HUES64 (cell line): ENCODE measurements around the gene RNF224.

Experiments used
- H3K27ac ChIP-seq: 2 replicates; pipeline ENCODE4 v1.7.0; 2013; ENCODE audit warnings: low read depth, low read length, inconsistent platforms
- H3K27me3 ChIP-seq: 2 replicates; pipeline ENCODE4 v1.6.1; 2013; ENCODE audit warnings: mild to moderate bottlenecking, low read length; ENCODE audit not compliant: insufficient read depth
- H3K36me3 ChIP-seq: 2 replicates; pipeline ENCODE4 v1.6.1; 2013; ENCODE audit warnings: mild to moderate bottlenecking, low read length; ENCODE audit not compliant: insufficient read depth
- H3K4me1 ChIP-seq: 2 replicates; pipeline ENCODE4 v1.6.1; 2013; ENCODE audit warnings: mild to moderate bottlenecking, low read length, moderate library complexity; ENCODE audit not compliant: insufficient read depth
- H3K4me3 ChIP-seq: 2 replicates; pipeline ENCODE4 v1.5.1; 2013; ENCODE audit warnings: mild to moderate bottlenecking, low read length, moderate library complexity
- H3K9ac ChIP-seq: 2 replicates; pipeline ENCODE4 v1.6.1; 2013; ENCODE audit warnings: mild to moderate bottlenecking, low read depth, low read length
- H3K9me3 ChIP-seq: 2 replicates; pipeline ENCODE4 v1.6.1; 2013; ENCODE audit warnings: low read depth, low read length; ENCODE audit not compliant: insufficient read depth
- WGBS: fragments of 150-250, 120-280 bp; methylation state at CpG from one replicate; pipeline ENCODE4 v1.1.7; 2013; ENCODE audit warnings: missing lambda C conversion rate; 5-methylcytosine and 5-hydroxymethylcytosine counted together

RNF224 gene

DNA sequence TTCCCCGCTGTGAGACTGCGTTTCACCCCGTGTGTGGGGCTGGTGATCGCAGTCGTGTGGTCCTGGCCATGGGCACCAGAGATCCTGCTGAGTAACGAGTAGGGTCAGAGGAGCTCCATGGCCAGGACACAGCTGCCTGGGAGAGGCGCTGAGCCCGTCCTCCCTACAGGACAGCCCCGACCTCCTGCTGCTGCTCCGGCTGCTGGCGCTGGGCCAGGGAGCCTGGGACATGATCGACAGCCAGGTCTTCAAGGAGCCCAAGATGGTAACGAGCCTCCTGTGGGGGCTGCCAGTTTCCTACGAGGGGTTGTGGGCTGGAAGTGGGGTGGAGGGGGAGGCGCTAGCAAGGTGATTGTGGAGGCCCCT is 38.8 kb downstream of the RNF224 start:
- Histone ChIP-seq H3K9me3 (no peaks in the 10 kb centered on the region), H3K27ac (no peak overlapping the region), H3K4me1 (no peaks in the 10 kb centered on the region), H3K36me3 (peaks cover 60% of the 10 kb centered on the region), H3K9ac (no peak overlapping the region), H3K27me3 (no peaks in the 10 kb centered on the region), H3K4me3 (no peak overlapping the region)
- WGBS: 95% methylated on average over 15 of the region's 15 CpGs

DNA sequence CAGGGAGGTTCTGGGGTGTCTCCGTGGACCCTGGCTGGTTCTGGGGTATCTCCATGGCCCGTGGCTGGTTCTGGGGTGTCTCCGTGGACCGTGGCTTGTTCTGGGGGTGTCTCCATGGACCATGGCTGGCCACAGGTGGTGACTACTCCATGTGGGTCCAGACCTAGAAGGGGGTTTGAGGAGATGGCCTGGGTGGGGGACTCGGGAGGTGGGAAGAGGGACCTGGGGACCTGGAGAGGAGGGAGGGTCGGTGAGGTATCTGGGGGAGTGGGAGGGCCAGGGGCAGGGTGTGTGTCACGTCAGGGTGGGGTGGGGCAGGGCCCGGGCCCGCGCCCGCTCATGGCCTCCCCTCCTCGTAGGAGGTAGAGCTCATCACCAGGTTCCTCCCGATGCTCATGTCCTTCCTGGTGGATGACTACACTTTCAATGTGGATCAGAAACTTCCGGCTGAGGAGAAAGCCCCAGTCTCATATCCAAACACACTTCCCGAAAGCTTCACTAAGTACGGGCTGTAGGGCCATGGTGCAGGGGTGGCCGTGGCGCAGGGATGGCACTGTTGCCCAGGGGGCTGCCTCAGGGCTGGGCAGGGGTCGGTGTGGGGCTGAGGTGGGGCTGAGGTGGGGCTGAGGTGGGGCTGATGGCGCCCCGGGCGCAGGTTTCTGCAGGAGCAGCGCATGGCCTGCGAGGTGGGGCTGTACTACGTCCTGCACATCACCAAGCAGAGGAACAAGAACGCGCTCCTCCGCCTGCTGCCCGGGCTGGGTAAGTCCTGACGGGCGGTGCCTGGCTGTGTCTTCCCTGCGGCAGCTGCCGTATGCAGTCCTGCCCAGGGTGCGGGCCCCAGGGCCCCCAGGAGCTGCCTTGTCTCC is 39.5 kb downstream of the RNF224 start:
- Histone ChIP-seq H3K36me3 (peaks cover 60% of the 10 kb centered on the region), H3K9ac (no peak overlapping the region), H3K27ac (no peak overlapping the region), H3K27me3 (no peaks in the 10 kb centered on the region), H3K9me3 (no peaks in the 10 kb centered on the region), H3K4me3 (no peak overlapping the region), H3K4me1 (no peaks in the 10 kb centered on the region)
- WGBS: 91% methylated on average over 34 of the region's 34 CpGs

DNA sequence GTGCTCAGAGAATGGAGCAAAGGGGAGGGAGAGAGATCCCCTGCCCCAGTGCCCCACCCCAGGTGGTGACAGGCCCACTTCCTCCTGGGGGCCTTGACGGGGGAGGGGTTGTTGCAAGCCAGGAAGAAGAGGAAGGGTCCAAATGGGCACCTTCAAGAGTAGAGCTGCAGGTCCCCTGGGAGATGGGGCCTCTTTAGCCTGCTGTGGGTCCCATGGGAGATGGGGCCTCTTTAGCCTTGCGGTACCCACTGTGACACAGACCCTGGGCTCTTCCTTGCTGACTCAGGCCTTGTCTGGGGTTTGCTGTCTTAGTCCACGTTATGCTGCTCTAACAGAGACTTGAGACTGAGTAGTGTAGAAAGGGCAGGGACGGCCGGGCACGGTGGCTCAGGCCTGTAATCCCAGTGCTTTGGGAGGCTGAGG is 40.6 kb downstream of the RNF224 start:
- no peaks in the 10 kb centered on the region for H3K27me3 ChIP-seq
- no peak overlapping the region for H3K9ac ChIP-seq
- H3K9me3 ChIP-seq: no peaks in the 10 kb centered on the region
- no peak overlapping the region for H3K27ac ChIP-seq
- no peak overlapping the region for H3K4me3 ChIP-seq
- WGBS: 93% methylated on average over 6 of the region's 6 CpGs
- H3K36me3 ChIP-seq: peaks cover 65% of the 10 kb centered on the region
- H3K4me1 ChIP-seq: no peaks in the 10 kb centered on the region

DNA sequence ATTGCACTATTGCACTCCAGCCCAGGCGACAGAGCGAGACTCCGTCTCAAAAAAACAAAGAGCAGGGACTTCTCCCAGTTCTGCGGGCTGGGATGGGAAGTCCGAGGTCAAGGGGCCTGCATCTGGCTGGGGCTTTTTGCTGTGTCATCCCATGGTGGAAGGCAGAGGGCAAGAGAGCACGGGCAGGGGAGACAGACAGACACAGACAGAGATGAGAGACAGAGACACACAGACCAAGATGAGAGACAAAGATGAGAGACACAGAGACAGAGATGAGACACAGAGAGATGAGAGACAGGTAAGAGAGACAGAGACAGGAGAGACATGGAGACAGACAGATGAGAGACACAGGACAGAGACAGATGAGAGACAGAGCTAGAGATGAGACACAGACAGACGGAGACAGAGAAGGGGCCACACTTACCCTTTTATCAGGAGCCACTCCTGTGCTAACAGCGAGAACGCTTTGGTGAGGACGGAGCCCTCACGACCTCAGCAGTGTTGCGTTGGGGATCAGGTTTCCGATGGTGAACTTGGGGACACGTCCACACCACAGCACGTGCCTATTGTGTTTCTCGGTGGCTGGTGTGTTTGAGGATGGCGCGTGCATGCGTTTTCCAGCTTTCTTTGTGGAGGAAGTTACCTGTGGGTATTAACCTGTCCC is 41.4 kb downstream of the RNF224 start:
- H3K36me3 ChIP-seq: peaks cover 60% of the 10 kb centered on the region
- 90% methylated on average over 19 of the region's 19 CpGs for WGBS
- no peaks in the 10 kb centered on the region for H3K9me3 ChIP-seq
- no peak overlapping the region for H3K27ac ChIP-seq
- H3K4me1 ChIP-seq: no peaks in the 10 kb centered on the region
- H3K27me3 ChIP-seq: no peaks in the 10 kb centered on the region
- H3K4me3 ChIP-seq: no peak overlapping the region
- no peak overlapping the region for H3K9ac ChIP-seq

DNA sequence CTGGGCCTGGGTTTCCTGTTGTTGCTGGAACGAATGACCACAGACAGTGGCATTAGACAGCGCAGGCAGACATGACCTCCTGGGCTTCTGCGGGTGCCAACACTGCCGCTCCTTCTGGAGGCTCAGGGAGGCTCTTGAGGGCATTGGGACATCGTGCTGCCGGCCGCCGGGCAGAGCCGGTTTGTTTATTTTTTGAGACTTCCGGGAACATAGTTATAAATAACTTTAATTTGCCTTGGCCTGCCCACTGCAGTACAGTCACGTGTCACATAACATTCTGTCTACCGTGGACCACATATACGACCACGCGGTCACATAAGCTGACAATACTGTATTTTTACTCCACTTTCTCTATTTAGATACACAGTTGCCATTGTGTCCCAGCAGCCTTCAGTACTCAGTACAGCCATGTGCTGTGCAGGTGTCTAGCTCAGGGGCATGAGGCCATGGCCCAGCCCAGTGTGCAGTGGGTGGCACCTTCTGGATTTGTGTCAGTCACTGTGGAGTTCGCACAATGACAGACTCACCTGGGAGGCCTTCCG is 42.0 kb downstream of the RNF224 start:
- no peak overlapping the region for H3K4me3 ChIP-seq
- H3K27me3 ChIP-seq: no peaks in the 10 kb centered on the region
- H3K36me3 ChIP-seq: peaks cover 54% of the 10 kb centered on the region
- WGBS: 98% methylated on average over 17 of the region's 17 CpGs
- no peaks in the 10 kb centered on the region for H3K4me1 ChIP-seq
- H3K27ac ChIP-seq: no peak overlapping the region
- H3K9me3 ChIP-seq: no peaks in the 10 kb centered on the region
- no peak overlapping the region for H3K9ac ChIP-seq

DNA sequence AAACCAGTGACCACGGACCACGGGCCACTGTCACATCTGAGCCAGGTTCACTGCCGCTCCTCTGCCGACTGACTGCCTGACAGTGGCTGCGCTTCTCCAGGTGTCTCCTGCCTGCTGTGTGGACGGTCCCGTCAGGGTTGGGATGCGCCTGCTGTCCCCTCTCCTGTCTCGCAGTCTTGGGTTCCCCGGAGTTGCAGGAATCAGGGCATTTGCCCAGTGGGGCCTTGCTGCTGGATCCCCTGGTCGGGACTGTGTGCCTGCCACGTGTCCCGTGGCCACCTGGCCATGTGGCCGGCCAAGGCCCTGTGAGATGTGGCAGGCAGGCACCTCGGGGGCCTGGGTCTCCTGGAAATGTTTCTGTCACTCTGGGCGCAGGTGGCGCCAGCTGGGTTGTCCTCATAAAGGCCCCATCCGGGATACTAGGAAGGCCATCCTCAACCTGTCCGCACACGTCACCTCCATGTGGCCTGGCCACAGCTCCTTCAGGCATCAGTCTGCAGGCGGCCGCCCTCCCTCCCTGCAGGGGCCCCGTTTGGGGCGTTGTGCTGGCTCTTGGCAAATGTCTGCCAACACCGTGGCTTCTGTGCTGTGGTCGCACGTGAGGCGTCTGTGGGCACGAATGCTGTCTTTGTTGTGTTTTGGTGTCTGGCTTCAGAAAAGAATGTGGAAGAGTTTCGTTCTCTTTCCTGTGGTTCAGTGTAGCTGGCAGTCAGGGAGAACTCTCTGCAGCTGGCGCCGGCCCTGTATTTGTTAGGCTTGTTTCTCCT is 43.8 kb downstream of the RNF224 start:
- H3K9ac ChIP-seq: no peak overlapping the region
- H3K27me3 ChIP-seq: no peaks in the 10 kb centered on the region
- H3K4me1 ChIP-seq: peaks cover 5% of the 10 kb centered on the region
- WGBS: 94% methylated on average over 32 of the region's 32 CpGs
- H3K36me3 ChIP-seq: peaks cover 44% of the 10 kb centered on the region
- no peaks in the 10 kb centered on the region for H3K9me3 ChIP-seq
- H3K27ac ChIP-seq: no peak overlapping the region
- no peak overlapping the region for H3K4me3 ChIP-seq

DNA sequence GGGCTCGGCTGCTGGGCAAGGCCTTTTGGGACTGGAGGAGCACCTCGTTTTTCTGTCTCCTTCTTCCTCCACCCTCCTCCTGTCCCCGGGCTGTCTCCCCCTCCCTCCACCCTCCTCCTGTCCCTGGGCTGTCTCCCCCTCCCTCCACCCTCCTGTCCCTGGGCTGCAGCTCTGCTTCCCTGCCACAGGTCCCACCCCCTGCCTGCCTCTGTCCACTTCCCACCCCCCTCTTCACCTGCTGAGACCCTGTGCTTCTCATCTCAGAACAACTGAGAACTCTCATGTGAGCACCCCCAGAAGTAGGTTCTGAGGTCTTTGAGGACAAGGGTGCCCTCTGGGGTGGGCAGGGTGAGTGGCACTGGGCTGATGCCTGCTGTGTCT is 44.4 kb downstream of the RNF224 start:
- Histone ChIP-seq H3K27ac (no peak overlapping the region), H3K9ac (no peak overlapping the region), H3K36me3 (peaks cover 41% of the 10 kb centered on the region), H3K4me3 (no peak overlapping the region), H3K27me3 (no peaks in the 10 kb centered on the region), H3K4me1 (peaks cover 11% of the 10 kb centered on the region), H3K9me3 (no peaks in the 10 kb centered on the region)
- WGBS: 76% methylated on average over 3 of the region's 3 CpGs

DNA sequence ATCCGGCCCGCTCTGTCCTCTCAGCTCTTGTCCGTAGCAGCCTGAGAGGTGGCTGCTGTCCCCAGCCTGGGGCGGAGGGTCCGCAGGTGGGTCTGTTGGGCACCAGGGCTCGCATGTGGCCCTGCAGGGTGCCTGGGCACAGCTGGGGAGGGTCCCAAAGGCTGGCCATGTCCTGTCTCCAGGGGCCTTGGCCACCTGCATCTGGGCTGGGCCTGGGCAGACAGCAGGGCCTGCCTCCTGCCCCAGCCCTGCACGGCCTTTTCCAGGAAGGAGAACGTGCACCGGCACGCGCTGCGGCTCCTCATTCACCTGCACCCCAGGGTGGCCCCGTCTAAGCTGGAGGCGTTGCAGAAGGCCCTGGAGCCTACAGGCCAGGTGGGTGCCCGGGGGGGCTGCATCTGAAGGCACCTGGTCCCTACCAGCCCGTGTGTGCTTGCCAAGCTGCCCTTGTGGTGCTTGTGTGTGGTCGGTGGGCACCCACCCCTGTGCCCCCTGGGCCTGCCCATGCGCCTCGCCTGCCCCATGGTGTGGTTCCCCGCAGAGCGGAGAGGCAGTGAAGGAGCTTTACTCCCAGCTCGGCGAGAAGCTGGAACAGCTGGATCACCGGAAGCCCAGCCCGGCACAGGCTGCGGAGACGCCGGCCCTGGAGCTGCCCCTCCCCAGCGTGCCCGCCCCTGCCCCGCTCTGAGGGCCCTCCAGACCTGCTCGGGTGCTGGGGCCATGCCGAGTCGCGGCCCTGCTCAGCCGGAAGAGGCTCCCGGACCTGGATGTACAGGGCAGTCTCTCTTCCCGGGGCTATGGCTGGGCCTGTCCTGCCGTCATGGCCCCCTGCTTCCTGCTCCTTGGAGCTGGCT is 45.2 kb downstream of the RNF224 start:
- Histone ChIP-seq H3K27me3 (no peaks in the 10 kb centered on the region), H3K9me3 (no peaks in the 10 kb centered on the region), H3K4me1 (peaks cover 19% of the 10 kb centered on the region), H3K27ac (no peak overlapping the region), H3K36me3 (peaks cover 34% of the 10 kb centered on the region), H3K4me3 (no peak overlapping the region), H3K9ac (no peak overlapping the region)
- 92% methylated on average over 39 of the region's 39 CpGs for WGBS

DNA sequence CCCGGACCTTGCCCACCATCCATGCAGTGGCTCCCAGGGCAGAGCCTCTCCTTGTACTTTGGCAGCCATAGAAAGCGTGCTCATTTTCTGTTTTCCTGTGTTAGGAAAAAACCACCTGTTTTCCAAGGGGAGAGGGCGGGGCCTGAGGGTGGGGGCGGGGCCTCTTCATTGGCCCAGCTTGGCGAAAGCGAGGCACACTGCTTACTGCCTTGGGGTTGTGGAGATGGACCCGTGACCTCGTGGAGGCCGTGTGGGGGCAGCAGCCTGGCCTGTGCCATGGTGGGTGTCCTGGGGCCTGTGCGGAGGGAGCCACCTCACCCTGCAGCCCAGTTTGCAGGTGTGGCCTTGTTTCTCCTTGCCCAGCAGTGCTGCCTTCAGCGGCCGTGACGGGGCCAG is 45.8 kb downstream of the RNF224 start:
- WGBS: 88% methylated on average over 13 of the region's 13 CpGs
- Histone ChIP-seq H3K36me3 (peaks cover 29% of the 10 kb centered on the region), H3K9ac (no peak overlapping the region), H3K27me3 (no peaks in the 10 kb centered on the region), H3K9me3 (no peaks in the 10 kb centered on the region), H3K27ac (no peak overlapping the region), H3K4me1 (peaks cover 19% of the 10 kb centered on the region), H3K4me3 (no peak overlapping the region)

DNA sequence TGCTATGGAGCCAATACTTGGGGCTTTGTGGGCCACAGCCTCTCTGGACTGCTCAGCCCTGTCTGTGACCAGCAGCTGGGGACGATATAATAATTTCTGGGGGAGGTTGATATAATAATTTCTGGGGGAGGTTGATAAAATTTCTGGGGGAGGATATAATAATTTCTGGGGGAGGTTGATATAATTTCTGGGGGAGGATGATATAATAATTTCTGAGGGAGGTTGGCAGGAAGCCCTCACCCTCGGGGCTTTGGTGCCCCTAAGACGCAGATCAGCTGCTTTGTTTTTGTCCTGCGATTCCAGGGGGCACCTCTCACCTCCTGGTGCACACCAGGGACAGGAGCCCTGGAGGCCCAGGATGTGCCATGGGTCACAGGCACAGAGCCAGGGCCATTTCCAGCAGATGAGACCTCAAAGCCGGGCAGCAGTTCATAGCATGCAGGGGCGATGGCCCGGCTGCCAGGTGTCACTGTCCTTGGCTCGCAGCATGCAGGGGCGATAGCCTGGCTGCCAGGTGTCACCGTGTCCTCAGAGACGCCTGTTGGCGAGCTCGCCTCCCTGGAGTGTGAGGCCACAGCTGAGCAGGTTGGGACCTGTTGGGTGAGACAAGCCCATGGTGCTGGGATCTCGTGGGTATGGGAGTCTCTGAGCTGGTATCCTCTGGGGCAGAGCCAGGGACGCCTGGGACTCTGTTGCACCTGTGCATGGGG is 46.5 kb downstream of the RNF224 start:
- Histone ChIP-seq H3K9ac (no peak overlapping the region), H3K36me3 (peaks cover 24% of the 10 kb centered on the region), H3K9me3 (no peaks in the 10 kb centered on the region), H3K4me1 (peaks cover 19% of the 10 kb centered on the region), H3K27ac (no peak overlapping the region), H3K4me3 (no peak overlapping the region), H3K27me3 (no peaks in the 10 kb centered on the region)
- 90% methylated on average over 15 of the region's 15 CpGs for WGBS
